Effector memory CD4-positive, alpha-beta T cell (primary cell): ENCODE measurements around the gene DRC7.

Experiments used
- DNase-seq, 3 donors: peaks; one replicate each; pipeline ENCODE4 v3.0.0-alpha.2; 2020
- H3K27ac ChIP-seq: 2 replicates; pipeline ENCODE4 v1.7.0; 2013; ENCODE audit warnings: mild to moderate bottlenecking, low read length, moderate library complexity; ENCODE audit not compliant: insufficient read depth, poor library complexity, severe bottlenecking
- H3K27me3 ChIP-seq: replicated peaks from 2 replicates; pipeline ENCODE4 v1.7.0; 2013; ENCODE audit warnings: mild to moderate bottlenecking, low read length; ENCODE audit not compliant: insufficient read depth, control insufficient read depth, poor library complexity, severe bottlenecking
- H3K36me3 ChIP-seq: 2 replicates; pipeline ENCODE4 v1.7.0; 2013; ENCODE audit warnings: mild to moderate bottlenecking, low read length, moderate library complexity; ENCODE audit not compliant: control insufficient read depth, insufficient read depth
- H3K4me1 ChIP-seq: 2 replicates; pipeline ENCODE4 v1.7.0; 2013; ENCODE audit warnings: low read length, mild to moderate bottlenecking; ENCODE audit not compliant: control insufficient read depth, insufficient read depth, poor library complexity, severe bottlenecking
- H3K4me3 ChIP-seq: 2 replicates; pipeline ENCODE4 v1.7.0; 2013; ENCODE audit warnings: low read length, low read depth, mild to moderate bottlenecking; ENCODE audit not compliant: insufficient read depth, poor library complexity, severe bottlenecking
- H3K9me3 ChIP-seq: 2 replicates; pipeline ENCODE4 v1.7.0; 2013; ENCODE audit warnings: mild to moderate bottlenecking, low read length, moderate library complexity; ENCODE audit not compliant: control insufficient read depth

DRC7 gene

GRCh38 chr16:57660715-57661463, 33.7 kb upstream of the DRC7 start:
- no peaks in the 10 kb centered on the region for H3K36me3 ChIP-seq

GRCh38 chr16:57661510-57661909, 33.1 kb upstream of the DRC7 start:
- DNase-seq, result no peak
- Histone ChIP-seq H3K4me3 (no peak overlapping the region), H3K27ac (no peak overlapping the region), H3K36me3 (no peaks in the 10 kb centered on the region), H3K9me3 (no peaks in the 10 kb centered on the region), H3K27me3 (no peaks in the 10 kb centered on the region), H3K4me1 (peaks cover 3% of the 10 kb centered on the region)

More at GRCh38 chr16:57660715-57661463, 33.7 kb upstream of the DRC7 start:
- peaks cover 7% of the 10 kb centered on the region for H3K4me1 ChIP-seq
- H3K4me3 ChIP-seq, result no peak overlapping the region
- H3K27ac ChIP-seq, result no peak overlapping the region
- no peaks in the 10 kb centered on the region for H3K27me3 ChIP-seq
- no peak for DNase-seq
- no peaks in the 10 kb centered on the region for H3K9me3 ChIP-seq

- H3K36me3 ChIP-seq, result no peaks in the 10 kb centered on the region
- no peaks in the 10 kb centered on the region for H3K27me3 ChIP-seq
These were observed 32.4 kb upstream of the DRC7 start for GRCh38 chr16:57661936-57662906.

GRCh38 chr16:57663436-57663835, 31.2 kb upstream of the DRC7 start:
- Histone ChIP-seq H3K27ac (no peak overlapping the region), H3K27me3 (no peaks in the 10 kb centered on the region), H3K4me3 (no peak overlapping the region), H3K36me3 (no peaks in the 10 kb centered on the region), H3K4me1 (no peaks in the 10 kb centered on the region), H3K9me3 (no peaks in the 10 kb centered on the region)
- no peak for DNase-seq

More at GRCh38 chr16:57661936-57662906, 32.4 kb upstream of the DRC7 start:
- Histone ChIP-seq H3K27ac (no peak overlapping the region), H3K4me1 (no peaks in the 10 kb centered on the region), H3K9me3 (no peaks in the 10 kb centered on the region), H3K4me3 (no peak overlapping the region)
- DNase-seq, result no peak

- Histone ChIP-seq H3K27me3 (no peaks in the 10 kb centered on the region), H3K4me1 (no peaks in the 10 kb centered on the region), H3K4me3 (no peak overlapping the region), H3K27ac (no peak overlapping the region), H3K9me3 (no peaks in the 10 kb centered on the region), H3K36me3 (no peaks in the 10 kb centered on the region)
- no peak for DNase-seq
These were observed 30.5 kb upstream of the DRC7 start for GRCh38 chr16:57663917-57664661.

GRCh38 chr16:57664662-57665025, 30.0 kb upstream of the DRC7 start:
- DNase-seq, result no peak
- H3K4me1 ChIP-seq, result no peaks in the 10 kb centered on the region
- H3K27ac ChIP-seq, result no peak overlapping the region
- no peaks in the 10 kb centered on the region for H3K27me3 ChIP-seq
- H3K4me3 ChIP-seq, result no peak overlapping the region
- H3K36me3 ChIP-seq, result no peaks in the 10 kb centered on the region
- no peaks in the 10 kb centered on the region for H3K9me3 ChIP-seq

- no peak for DNase-seq
- Histone ChIP-seq H3K9me3 (no peaks in the 10 kb centered on the region), H3K27ac (no peak overlapping the region), H3K27me3 (no peaks in the 10 kb centered on the region), H3K4me1 (no peaks in the 10 kb centered on the region), H3K36me3 (no peaks in the 10 kb centered on the region), H3K4me3 (no peak overlapping the region)
These were observed 29.1 kb upstream of the DRC7 start for GRCh38 chr16:57665541-57665940.

DNA sequence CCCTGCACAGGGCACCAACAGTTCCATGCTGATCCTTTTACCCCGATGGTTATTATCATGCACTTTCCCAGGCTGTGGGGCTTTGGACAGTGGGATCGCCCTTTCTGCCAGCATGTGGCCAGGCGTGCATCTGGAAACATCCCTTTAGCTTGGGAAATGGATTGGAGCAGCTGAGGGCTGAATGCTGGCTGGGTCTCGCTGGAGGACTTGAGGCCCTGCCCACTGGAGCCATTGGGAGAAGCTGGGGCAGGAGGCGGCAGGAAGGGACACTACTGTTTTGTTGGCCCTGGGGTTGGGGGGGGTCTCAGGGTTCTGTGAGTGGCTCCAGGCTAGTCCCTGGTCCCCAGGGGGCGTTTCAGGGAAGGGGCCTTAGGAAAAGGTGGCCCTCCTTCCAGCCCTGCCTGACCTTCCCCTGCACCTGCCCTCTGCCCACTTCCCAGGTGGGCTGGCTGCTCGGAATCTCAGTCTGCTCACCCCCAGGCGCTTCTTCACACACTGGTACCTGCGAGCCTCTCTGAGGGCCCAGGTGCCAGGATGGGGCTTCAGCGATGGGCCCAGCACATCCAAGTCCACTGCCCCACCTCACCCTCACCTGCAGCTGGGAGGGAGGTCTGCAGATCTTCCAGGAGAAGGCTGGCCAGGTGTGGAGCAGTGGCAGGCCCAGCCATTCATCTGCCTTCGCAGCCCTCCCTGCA, 28.1 kb upstream of the DRC7 start:
- H3K9me3 ChIP-seq, result no peaks in the 10 kb centered on the region
- no peak for DNase-seq
- no peak overlapping the region for H3K27ac ChIP-seq
- no peaks in the 10 kb centered on the region for H3K36me3 ChIP-seq
- H3K27me3 ChIP-seq, result no peaks in the 10 kb centered on the region
- no peaks in the 10 kb centered on the region for H3K4me1 ChIP-seq
- no peak overlapping the region for H3K4me3 ChIP-seq

DNA sequence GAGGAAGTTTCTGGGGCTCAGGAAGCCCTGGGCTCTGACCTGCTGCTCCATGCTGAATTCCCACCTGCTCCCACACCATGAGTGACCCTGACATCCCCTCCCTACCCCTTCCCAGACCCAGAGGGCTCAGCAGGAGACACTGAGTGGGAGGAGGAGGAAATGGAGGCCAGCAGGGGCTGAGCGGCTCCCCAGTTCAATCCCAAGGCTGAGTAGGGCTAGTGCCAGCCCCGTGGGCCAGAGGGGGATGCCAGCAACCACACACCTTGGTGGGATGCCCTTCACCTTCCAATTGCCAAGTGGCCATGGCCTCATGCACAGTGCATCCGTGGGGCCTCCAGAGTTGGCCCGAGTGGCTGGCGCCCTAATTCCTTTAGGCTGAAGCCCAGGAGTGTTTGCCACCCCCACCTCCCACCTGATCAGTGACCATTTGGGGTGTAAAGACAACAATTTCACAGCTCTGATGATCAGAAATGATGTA, 27.5 kb upstream of the DRC7 start:
- no peaks in the 10 kb centered on the region for H3K27me3 ChIP-seq
- H3K36me3 ChIP-seq, result no peaks in the 10 kb centered on the region
- no peak overlapping the region for H3K27ac ChIP-seq
- DNase-seq, result no peak
- H3K4me3 ChIP-seq, result no peak overlapping the region
- H3K9me3 ChIP-seq, result no peaks in the 10 kb centered on the region
- H3K4me1 ChIP-seq, result no peaks in the 10 kb centered on the region
